ENCODE measurements around the gene CBX1.
"Not testable (repeated sequence)": the region's sequence is repeated elsewhere in the genome, so short reads cannot be mapped to it uniquely, and the experiment has no call there.

CBX1 gene

DNA sequence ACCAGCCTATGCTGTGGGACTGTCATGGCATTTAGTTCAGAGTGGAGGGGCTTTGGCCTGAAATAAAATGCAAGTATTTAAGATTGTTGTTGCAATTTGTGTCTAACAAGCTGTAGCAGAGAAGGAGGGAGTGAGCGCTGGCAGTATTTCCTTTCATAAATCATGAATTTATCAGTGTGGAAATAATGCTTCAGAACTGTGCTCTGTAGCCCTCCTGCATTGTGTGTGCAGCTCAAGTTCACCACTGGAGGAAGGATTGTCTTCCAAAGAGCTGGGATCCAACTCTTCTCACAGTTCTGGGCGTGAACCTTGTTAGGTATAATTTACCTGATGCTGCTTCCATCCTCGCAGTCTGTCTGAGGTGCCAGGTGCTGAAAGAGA lies 21.4 kb upstream of the CBX1 start:
- DNase-seq: no peak

DNA sequence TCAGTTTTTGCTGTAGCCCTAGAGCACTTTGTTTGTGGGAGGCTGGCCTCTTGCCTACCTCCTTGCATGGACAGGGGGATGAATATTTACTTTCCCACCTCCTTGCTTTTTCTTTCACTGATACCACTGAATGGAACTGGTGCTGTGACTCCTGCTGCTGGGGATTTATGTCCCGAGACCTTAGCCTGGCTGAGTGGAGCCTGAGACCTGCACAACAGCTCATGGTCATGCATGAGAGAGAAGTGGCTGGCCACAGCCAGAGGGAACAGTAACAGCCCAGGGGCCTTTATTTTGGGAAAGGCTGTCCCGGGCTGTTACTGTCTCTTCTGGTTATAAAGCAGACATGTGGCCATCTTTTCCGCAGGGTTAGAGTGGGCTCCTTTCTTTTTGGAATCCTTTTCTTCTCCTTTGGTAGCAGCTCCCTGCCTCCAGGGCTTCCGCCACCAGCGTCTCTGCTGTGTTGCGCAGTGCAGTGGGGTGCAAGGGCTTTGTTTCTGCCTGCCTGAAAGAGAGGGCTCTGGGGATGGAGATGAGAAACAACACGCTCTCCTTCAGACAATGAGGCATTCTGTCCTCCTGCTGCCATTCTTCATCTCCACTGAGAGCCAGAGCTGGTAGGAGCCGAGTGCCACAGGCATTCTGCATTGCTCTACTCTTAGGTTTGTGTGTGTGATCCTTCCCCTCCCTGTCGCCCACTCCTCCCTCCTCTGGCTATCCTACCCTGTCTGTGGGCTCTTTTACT lies 20.8 kb upstream of the CBX1 start:
- DNase-seq: no peak

DNA sequence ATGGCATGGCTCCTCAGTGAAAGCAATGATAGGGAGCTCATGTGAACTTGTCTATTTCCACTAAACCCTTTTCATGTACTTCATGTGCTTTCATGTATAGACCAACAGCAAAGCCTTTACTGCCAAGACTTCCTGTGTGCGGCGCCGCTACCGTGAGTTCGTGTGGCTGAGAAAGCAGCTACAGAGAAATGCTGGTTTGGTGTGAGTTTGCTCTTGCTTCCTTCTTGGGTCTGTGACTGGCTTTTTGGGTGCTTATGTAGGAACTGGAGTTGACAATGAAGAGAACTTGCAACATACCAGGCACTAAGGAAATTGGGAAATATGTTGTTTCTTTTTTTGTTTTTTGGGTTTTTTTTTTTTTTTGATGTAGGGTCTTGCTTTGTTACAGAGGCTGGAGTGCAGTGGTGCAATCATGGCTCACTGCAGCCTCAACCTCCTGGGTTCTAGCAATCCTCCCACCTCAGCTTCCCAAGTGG lies 12.0 kb upstream of the CBX1 start:
- DNase-seq: no peak

- DNase-seq: no peak
Measured at GRCh38 chr17:48111937-48112241, 10.6 kb upstream of the CBX1 start.

GRCh38 chr17:48110761-48111160 lies 9.5 kb upstream of the CBX1 start:
- DNase-seq: no peak

- DNase-seq: peak; percentile 96
Measured at GRCh38 chr17:48107137-48108055, 6.1 kb upstream of the CBX1 start, which contains the start of gene SNX11. Gene SNX11 (plus strand): TSS chr17:48107766. CDS start chr17:48112044, 4,278 bp downstream.

DNA sequence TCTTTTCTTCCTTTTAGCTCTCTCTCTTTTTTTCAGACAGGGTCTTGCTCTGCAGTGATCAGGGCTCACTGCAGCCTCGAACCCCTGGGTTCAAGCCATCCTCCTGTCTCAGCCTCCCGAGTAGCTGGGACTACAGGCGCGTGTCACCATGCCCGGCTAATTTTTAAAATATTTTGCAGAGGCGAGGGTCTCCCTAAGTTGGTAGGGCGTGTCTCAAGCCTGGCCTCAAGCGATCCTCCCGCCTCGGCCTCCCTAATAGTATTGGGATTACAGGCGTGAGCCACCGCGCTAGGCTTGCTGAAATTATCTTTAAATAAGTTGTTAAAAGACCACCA lies 5.5 kb upstream of the CBX1 start:
- no peak for DNase-seq

- DNase-seq: no peak
Measured at GRCh38 chr17:48104440-48104839, 3.2 kb upstream of the CBX1 start.

DNA sequence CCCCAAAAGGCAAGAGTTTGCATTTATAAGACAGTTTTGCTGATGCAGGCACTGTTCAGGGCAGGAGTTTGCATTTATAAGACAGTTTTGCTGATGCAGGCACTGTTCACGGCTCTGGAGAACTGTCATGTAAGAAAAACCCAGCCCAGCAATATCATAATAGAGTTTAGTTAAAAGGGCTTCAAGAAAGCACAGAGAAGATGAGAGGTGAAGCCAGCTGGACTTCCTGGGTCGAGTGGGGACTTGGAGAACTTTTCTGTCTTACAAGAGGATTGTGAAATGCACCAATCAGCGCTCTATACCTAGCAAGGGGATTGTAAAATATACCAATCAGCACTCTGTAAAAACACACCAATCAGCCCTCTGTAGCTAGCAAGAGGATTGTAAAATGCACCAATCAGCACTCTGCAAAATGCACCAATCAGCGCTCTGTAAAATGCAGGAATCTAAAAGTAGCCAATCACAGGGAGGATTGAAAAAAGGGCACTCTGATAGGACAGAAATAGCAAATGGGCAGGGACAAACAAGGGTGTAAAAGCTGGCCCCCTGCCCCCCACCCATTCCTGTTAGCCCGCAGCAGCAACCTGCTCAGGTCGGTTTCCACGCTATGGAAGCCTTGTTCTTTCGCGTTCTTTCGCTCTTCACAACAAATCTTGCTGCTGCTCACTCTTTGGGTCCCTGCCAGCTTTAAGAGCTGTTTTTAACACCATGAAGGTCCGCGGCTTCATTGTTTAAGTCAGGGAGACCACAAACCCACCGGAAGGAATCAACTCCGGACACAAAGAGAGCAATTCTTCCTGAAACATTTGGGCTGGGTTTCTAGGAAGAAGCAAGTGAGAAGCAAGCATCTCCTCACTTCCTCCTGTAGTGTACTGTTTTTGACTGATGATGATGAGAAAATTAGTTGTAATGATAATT lies 1.8 kb upstream of the CBX1 start:
- no peak for DNase-seq

DNA sequence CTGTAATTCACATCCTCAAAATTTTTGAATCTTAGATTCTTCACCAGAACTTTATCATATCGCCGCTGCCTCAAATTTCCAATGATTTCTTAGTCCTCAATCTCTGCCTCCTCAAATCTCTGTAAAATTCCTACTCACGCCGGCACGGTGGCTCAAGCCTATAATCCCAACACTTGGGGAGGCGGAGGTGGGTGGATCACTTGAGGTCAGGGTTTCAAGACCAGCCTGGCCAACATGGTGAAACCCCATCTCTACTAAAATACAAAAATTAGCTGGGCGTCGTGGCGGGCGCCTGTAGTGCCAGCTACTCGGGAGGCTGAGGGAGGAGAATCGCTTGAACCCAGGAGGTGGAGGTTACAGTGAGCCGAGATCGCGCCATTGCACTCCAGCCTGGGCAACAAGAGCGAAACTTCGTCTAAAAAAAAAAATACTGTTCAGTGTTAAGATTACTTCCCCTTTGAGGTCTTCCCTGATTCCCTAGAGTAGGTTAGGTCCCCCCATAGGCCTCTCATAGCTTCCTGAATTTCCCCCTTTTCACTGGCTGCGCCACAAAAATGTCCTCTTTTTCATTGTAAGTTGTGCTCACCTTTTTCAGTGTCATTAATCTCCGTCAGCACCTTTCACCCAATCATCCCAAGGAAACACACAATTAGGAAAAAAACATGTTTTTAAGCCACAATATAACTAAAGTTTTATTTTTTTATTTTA lies 919 bp upstream of the CBX1 start:
- DNase-seq: no peak

DNA sequence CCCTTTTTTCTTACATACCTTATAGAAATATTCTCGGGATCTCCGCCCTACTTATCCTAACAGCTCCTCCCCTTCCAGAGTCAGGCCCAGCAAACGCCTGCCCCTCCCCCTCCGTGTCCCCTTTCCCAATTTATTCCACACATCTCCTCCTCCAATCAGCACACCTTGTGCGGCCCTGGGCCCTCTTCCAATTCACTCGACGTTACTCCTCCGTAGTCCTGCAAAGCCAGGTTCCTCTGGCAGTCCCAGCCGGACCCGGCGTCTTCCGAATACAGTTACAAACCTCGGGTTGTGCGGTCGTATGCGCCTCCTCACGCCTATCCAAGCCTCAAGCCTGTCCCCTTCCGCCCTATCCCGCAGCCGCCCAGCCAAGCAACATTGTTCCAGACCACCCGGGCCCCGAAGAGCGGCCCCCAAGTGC lies 677 bp downstream of the CBX1 start:
- peak; percentile 83 for DNase-seq

- DNase-seq: no peak
Measured at GRCh38 chr17:48100160-48100559, 1.1 kb downstream of the CBX1 start.

DNA sequence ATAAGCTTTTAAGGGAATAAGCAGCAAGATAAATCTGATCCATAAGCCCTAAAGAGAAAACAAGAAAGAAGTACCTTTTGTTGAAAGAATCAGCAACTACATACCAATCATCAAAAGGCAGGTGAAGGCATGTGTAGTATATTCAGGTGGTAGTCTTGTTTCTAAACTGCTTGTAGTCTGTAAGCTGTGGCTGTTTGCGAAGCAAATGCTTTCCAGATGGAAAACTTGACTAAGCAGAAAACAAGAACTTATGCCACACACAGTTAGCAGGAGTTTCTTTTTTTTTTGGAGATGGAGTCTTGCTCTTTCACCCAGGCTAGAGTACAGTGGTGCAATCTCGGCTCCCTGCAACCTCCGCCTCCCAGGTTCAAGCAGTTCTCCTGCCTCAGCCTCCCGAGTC lies 5.7 kb downstream of the CBX1 start:
- DNase-seq: no peak

DNA sequence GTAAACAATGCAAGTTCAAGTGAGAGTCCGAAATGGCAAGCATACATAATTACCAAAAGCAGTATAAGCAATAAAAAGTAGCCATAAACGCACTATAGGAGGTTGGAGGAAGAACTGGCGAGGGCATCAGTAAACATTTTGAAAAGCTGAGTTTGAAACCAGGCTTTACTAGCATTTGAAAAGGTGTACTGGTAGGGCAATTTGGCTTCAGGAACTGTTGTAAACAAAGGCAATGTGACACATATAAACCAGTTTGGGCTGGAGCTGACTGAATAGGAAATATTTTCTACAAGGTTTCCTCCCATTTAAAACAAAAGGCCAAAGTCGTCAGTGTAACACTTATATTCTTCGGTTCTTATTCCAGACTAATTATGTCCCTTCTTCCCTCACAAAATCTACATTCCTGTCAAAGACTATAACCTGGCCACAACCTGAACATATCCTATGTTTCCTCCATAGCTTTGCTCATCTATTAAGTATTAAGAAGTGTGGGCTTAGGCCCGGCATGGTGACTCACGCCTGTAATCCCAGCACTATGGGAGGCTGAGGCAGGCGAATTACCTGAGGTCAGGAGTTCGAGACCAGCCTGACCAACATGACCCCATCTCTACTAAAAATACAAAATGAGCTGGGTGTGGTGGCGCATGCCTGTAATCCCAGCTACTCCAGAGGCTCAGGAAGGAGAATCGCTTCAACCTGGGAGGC lies 7.8 kb downstream of the CBX1 start:
- DNase-seq: no peak

GRCh38 chr17:48084932-48085331 lies 16.3 kb downstream of the CBX1 start:
- DNase-seq: no peak

DNA sequence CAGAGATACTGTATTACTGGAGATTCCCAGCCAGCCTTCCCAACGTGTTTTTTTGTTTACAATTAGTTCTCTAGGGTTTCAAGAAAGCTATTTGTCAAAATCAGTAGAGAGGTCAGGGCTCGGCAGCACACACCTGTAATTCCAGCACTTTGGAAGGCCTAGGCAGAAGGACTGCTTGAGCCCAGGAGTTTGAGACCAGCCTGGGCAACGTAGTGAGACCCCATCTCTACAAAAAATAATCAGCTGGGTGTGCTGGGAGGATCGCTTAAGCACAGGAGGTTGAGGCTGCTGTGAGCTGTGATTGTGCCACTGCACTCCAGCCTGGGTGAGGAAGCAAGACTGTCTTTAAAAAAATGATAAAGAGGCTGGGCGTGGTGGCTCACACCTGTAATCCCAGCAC lies 19.4 kb downstream of the CBX1 start:
- DNase-seq: no peak

DNA sequence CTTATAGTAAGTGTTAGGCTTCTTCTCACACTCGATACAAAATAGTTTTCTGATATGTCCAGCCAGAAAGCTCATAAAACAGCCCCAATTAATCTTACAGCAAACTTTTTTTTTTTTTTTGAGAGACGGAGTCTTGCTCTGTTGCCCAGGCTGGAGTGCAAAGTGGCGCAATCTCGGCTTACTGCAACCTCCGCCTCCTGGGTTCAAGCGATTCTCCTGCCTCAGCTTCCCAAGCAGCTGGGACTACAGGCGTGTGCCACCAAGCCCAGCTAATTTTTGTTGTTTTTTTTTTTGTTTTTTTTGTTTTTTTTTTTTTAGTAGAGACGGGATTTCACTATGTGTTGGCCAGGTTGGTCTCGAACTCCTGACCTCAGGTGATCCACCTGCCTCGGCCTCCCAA lies 24.1 kb downstream of the CBX1 start:
- DNase-seq: not testable (repeated sequence)

GRCh38 chr17:48074322-48075081 lies 26.8 kb downstream of the CBX1 start:
- DNase-seq: peak; percentile 21

DNA sequence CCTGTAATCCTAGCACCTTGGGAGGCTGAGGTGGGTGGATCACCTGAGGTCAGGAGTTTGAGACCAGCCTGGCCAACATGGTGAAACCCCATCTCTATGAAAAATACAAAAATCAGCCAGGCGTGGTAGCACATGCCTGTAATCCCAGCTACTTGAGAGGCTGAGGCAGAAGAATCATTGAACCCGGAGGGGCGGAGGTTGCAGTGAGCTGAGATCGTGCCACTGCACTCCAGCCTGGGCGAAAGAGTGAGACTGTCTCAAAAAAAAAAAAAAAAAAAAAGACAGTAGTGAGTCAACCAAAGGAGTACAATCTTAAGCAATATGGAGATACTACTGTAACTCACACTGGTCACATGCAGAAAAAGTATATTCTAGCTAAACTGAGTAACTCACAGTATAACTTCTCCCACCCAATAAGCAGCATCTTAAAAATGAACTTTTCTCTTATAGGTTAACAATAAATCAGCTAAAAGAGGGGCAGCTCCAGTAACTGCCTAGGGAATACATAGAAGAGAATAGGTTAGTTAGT lies 27.6 kb downstream of the CBX1 start:
- DNase-seq: not testable (repeated sequence)

DNA sequence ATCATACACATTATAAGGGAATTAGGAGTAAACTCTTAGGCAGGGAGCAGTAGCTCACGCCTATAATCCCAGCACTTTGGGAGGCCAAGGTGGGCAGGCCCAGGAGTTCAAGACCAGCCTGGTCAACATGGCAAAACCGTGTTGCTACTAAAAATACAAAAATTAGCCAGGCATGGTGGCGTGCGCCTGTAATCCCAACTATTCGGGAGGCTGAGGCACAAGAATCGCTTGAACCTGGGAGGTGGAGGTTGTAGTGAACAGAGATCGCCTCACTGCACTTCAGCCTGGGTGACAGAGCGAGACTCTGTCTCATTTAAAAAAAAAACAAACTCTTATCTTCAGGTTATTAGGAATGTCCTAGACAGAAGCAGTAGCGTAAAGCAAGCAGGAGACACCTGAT lies 28.5 kb downstream of the CBX1 start:
- not testable (repeated sequence) for DNase-seq

GRCh38 chr17:48071654-48072053 lies 29.6 kb downstream of the CBX1 start:
- DNase-seq: no peak
